ENCODE data around the gene SNN.

- TF ChIP-seq POLR2AphosphoS5 (IDR thresholded peaks at IDR 0.05) (no peak), POLR2A (IDR thresholded peaks at IDR 0.05) (no peak)
- TF ChIP-seq, protein P1, sequence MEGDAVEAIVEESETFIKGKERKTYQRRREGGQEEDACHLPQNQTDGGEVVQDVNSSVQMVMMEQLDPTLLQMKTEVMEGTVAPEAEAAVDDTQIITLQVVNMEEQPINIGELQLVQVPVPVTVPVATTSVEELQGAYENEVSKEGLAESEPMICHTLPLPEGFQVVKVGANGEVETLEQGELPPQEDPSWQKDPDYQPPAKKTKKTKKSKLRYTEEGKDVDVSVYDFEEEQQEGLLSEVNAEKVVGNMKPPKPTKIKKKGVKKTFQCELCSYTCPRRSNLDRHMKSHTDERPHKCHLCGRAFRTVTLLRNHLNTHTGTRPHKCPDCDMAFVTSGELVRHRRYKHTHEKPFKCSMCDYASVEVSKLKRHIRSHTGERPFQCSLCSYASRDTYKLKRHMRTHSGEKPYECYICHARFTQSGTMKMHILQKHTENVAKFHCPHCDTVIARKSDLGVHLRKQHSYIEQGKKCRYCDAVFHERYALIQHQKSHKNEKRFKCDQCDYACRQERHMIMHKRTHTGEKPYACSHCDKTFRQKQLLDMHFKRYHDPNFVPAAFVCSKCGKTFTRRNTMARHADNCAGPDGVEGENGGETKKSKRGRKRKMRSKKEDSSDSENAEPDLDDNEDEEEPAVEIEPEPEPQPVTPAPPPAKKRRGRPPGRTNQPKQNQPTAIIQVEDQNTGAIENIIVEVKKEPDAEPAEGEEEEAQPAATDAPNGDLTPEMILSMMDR (IDR thresholded peaks at IDR 0.05): no peak
Observed at GRCh38 chr16:11717811-11718210, 49.6 kb downstream of the SNN start.

Measured in gastroesophageal sphincter (tissue), 3 donors.